Activated T-helper 2 cell treated with anti-CD3 and anti-CD28 coated beads, Interferon-gamma antibody, Interleukin-2, Interleukin-4, amounts not matched to agents 10 μg/mL and 5 μg/mL and 100 μg/mL, durations not matched to agents 14 hours and 24 hours and 36 hours (primary cell): ENCODE results near the gene KRT80. TPM values are rescaled to one million over a fixed set of nuclear protein-coding genes. Genes with fewer than 3 reads are reported as not detected.
"Not testable (repeated sequence)": the region's sequence is repeated elsewhere in the genome, so short reads cannot be mapped to it uniquely, and the experiment has no call there.

Experiments
- DNase-seq: peaks from one replicate; pipeline ENCODE4 v3.0.0; 2021; ENCODE audit warnings: low spot score
- H3K27ac Mint-ChIP-seq: one replicate; pipeline ENCODE4 v1.8.0; 2021; ENCODE audit warnings: mixed read lengths
- H3K27me3 Mint-ChIP-seq: one replicate; pipeline ENCODE4 v1.8.0; 2021; ENCODE audit warnings: low read depth, mixed read lengths
- H3K36me3 Mint-ChIP-seq: one replicate; pipeline ENCODE4 v1.8.0; 2021; ENCODE audit warnings: low read depth, mixed read lengths
- H3K4me1 Mint-ChIP-seq: one replicate; pipeline ENCODE4 v1.8.0; 2021; ENCODE audit warnings: low read depth, mixed read lengths
- H3K4me3 Mint-ChIP-seq: one replicate; pipeline ENCODE4 v1.8.0; 2021; ENCODE audit warnings: low read depth, mild to moderate bottlenecking, moderate library complexity, mixed read lengths
- H3K9me3 Mint-ChIP-seq: one replicate; pipeline ENCODE4 v1.8.0; 2021; ENCODE audit warnings: mixed read lengths
- intact Hi-C: fragments of 100-400 bp; cut with micrococcal nuclease; formaldehyde crosslinking; loops from one replicate; pipeline ENCODE4 v1.15.1; 2023
- total RNA-seq: library from RNA; stranded (reverse); gene quantifications from 2 replicates; pipeline ENCODE4 v1.2.3, GENCODE V29; 2022

KRT80 gene
- total RNA-seq = not detected in 2 replicates

GRCh38 chr12:52191841-52192791 is at the start of gene KRT80:
KRT80 (minus strand) TSS chr12:52192014; CDS start chr12:52191902, 112 bp downstream.
- Mint-ChIP-seq H3K9me3 (no peaks in the 10 kb centered on the region), H3K4me3 (no peak within 1 kb of the TSS), H3K27ac (no peak within 1 kb of the TSS), H3K36me3 (no peaks in the 10 kb centered on the region), H3K27me3 (peaks cover 2% of the 10 kb centered on the region), H3K4me1 (peaks cover 4% of the 10 kb centered on the region)
- intact Hi-C loops = no loop called here
- no peak for DNase-seq

GRCh38 chr12:52241205-52241842 is 49.5 kb upstream of the KRT80 start:
- Mint-ChIP-seq H3K36me3 (no peaks in the 10 kb centered on the region), H3K4me3 (no peak overlapping the region), H3K27ac (no peak overlapping the region), H3K4me1 (peaks cover 33% of the 10 kb centered on the region), H3K9me3 (no peaks in the 10 kb centered on the region), H3K27me3 (peaks cover 2% of the 10 kb centered on the region)
- DNase-seq = no peak
- intact Hi-C loops = no loop called here

GRCh38 chr12:52240247-52240646 is 48.4 kb upstream of the KRT80 start:
- peaks cover 22% of the 10 kb centered on the region for H3K4me1 Mint-ChIP-seq
- H3K27ac Mint-ChIP-seq, intact Hi-C loops, H3K36me3 Mint-ChIP-seq, H3K4me3 Mint-ChIP-seq, DNase-seq, H3K9me3 Mint-ChIP-seq, H3K27me3 Mint-ChIP-seq: not testable (repeated sequence)

DNA sequence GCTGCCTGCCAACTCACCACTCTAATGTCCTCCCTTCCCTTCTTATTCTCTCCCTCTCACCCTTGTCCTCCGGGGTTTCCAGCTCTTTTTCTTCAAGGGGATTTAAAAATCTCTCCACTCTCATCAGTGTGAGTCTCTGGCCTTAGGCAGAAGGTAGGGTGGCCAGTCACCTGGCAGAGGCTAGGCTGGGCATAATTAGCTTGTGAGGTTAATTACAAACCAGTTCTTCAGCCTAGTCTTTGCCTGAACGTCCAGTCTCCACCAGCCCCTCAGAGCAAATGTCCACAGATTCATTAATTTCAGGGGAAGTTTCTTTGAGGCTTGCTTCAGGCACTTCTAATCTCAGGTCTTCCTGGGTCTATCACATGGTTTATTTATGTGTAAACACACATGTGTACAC is 48.0 kb upstream of the KRT80 start:
- peaks cover 5% of the 10 kb centered on the region for H3K27me3 Mint-ChIP-seq
- H3K4me1 Mint-ChIP-seq = peaks cover 18% of the 10 kb centered on the region
- no peak overlapping the region for H3K4me3 Mint-ChIP-seq
- intact Hi-C loops = no loop called here
- no peak overlapping the region for H3K27ac Mint-ChIP-seq
- no peaks in the 10 kb centered on the region for H3K36me3 Mint-ChIP-seq
- no peaks in the 10 kb centered on the region for H3K9me3 Mint-ChIP-seq
- no peak for DNase-seq

DNA sequence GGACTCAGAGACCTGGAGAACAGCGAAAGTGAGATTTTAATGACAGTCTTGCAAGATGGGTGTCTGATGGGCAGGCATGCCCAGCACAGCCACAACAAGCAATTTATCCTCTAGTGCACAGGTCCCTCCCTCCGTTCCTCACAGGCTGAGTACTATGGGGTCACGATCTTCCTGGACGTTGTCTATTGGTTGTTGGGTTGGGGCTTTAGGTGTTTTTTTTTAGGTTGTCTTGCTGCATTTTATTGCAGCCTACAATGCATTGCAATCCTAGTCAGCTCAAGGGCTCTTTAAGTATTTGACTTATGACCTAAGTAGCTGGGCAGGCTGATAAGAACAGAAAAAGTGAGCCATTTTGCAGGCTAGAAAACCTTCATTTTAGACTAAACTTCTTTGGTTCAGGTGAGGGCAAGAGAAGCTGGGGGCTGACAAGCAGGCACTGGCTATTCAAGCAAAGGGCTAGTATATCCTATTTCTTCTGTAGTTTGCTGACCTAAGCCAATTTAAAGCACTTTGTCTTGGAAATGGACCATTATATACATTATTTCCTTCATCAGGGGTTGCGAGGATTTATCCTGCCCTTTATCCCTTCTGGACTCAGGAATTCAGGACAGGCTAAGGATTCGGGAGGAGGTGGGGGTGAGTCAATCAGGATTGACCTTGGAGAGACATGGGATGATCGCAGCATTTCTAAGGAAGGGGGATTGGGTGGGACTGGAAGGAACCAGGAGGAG is 47.3 kb upstream of the KRT80 start:
- intact Hi-C loops = no loop called here
- H3K9me3 Mint-ChIP-seq = no peaks in the 10 kb centered on the region
- no peak overlapping the region for H3K27ac Mint-ChIP-seq
- no peak overlapping the region for H3K4me3 Mint-ChIP-seq
- H3K4me1 Mint-ChIP-seq = peaks cover 13% of the 10 kb centered on the region
- peaks cover 11% of the 10 kb centered on the region for H3K27me3 Mint-ChIP-seq
- no peak for DNase-seq
- no peaks in the 10 kb centered on the region for H3K36me3 Mint-ChIP-seq

DNA sequence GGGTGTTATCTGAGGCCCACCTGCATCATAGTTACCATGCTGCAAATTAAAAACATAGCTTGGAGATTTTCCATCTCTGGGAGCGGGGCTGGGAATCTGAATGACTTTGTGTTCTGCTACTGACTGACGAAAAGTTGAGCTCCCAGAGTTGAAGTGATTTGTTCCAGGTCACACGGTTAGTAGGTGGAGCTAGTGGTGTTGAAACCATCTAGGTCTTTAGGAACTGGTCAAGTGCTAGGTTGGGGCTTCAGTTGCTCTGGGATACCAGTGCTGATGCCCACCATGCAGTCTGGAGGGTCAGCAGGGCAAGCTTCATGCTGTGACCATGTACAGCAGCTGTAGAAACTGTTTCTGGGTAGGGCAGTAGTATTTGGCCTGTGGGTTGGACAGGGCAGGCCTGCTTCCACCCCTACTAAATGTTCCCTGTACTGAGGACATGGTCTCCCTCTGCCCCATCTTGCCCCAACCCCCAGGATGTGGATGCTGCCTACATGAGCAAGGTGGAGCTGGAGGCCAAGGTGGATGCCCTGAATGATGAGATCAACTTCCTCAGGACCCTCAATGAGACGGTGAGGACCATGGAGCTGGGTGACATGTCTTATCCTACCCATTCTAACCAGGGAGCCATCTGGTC is 46.5 kb upstream of the KRT80 start:
- Mint-ChIP-seq H3K4me3 (no peak overlapping the region), H3K27ac (no peak overlapping the region), H3K36me3 (no peaks in the 10 kb centered on the region), H3K9me3 (no peaks in the 10 kb centered on the region), H3K27me3 (peaks cover 16% of the 10 kb centered on the region), H3K4me1 (peaks cover 6% of the 10 kb centered on the region)
- intact Hi-C loops = no loop called here
- DNase-seq = no peak

- Mint-ChIP-seq H3K36me3 (no peaks in the 10 kb centered on the region), H3K27ac (no peak overlapping the region), H3K27me3 (peaks cover 29% of the 10 kb centered on the region), H3K9me3 (no peaks in the 10 kb centered on the region), H3K4me1 (no peaks in the 10 kb centered on the region), H3K4me3 (no peak overlapping the region)
- intact Hi-C loops = no loop called here
- DNase-seq = no peak
Observed at GRCh38 chr12:52236386-52237050, 44.7 kb upstream of the KRT80 start.

DNA sequence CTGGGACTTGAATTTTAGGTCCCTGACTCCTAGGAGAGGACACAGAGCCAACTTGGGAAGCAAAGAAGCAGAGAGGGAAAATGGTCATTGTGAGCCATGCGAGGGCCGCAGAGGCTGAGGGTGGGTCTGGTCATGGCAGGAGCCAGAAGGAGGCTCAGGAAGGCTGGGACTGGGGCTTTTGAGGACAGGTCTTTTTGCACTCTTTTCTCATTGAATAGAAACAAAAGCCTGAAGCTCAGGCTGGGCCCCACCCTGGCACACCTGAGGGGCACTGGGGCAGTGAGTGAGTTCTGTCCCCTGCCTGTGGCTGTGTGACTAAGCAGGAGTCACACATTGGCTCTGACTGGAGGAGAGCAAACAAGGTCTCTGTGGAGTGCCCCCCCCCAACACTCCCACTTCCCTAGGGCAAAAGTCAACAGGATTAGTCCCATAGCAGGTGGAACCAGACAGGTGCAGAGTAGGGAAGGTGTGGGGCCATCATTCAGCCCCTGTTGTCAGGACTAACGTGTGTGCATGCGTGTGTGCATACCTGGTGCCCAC is 44.1 kb upstream of the KRT80 start:
- DNase-seq = no peak
- Mint-ChIP-seq H3K27me3 (peaks cover 32% of the 10 kb centered on the region), H3K4me3 (no peak overlapping the region), H3K36me3 (no peaks in the 10 kb centered on the region), H3K27ac (no peak overlapping the region), H3K9me3 (no peaks in the 10 kb centered on the region), H3K4me1 (no peaks in the 10 kb centered on the region)
- intact Hi-C loops = no loop called here

- no peak overlapping the region for H3K4me3 Mint-ChIP-seq
- peaks cover 36% of the 10 kb centered on the region for H3K27me3 Mint-ChIP-seq
- H3K9me3 Mint-ChIP-seq = no peaks in the 10 kb centered on the region
- H3K36me3 Mint-ChIP-seq = no peaks in the 10 kb centered on the region
- H3K4me1 Mint-ChIP-seq = no peaks in the 10 kb centered on the region
- intact Hi-C loops = no loop called here
- no peak overlapping the region for H3K27ac Mint-ChIP-seq
- no peak for DNase-seq
Observed at GRCh38 chr12:52235001-52235764, 43.4 kb upstream of the KRT80 start.

GRCh38 chr12:52234223-52234810 is 42.5 kb upstream of the KRT80 start:
- H3K36me3 Mint-ChIP-seq = no peaks in the 10 kb centered on the region
- no peaks in the 10 kb centered on the region for H3K9me3 Mint-ChIP-seq
- H3K4me3 Mint-ChIP-seq = no peak overlapping the region
- no peak for DNase-seq
- no peak overlapping the region for H3K27ac Mint-ChIP-seq
- peaks cover 43% of the 10 kb centered on the region for H3K27me3 Mint-ChIP-seq
- intact Hi-C loops = no loop called here
- H3K4me1 Mint-ChIP-seq = no peaks in the 10 kb centered on the region

- Mint-ChIP-seq H3K36me3 (no peaks in the 10 kb centered on the region), H3K4me1 (no peaks in the 10 kb centered on the region), H3K27me3 (peaks cover 43% of the 10 kb centered on the region), H3K4me3 (no peak overlapping the region), H3K27ac (no peak overlapping the region), H3K9me3 (no peaks in the 10 kb centered on the region)
- intact Hi-C loops = no loop called here
- DNase-seq = no peak
Observed at GRCh38 chr12:52233462-52234207, 41.8 kb upstream of the KRT80 start.
